Ovary (tissue), 3 donors: Measurements from ENCODE around the gene ARIH1.
"Not testable (repeated sequence)": the region's sequence is repeated elsewhere in the genome, so short reads cannot be mapped to it uniquely, and the experiment has no call there.

ENCODE experiments used
- EP300 ChIP-seq: sonication (generic); formaldehyde crosslinking; IDR thresholded peaks from one replicate; pipeline ENCODE4 v1.6.1; 2017; ENCODE audit warnings: antibody characterized with exemption
- POLR2A ChIP-seq: fragments of 450-650 bp; IDR thresholded peaks from one replicate; pipeline ENCODE4 v1.6.1; 2017; ENCODE audit warnings: antibody characterized with exemption, mild to moderate bottlenecking, moderate library complexity
- TF ChIP-seq, protein P1 (sequence below), 3 donors: fragments of 450-650 bp in 2 of 3; fragments of 200-600 bp in 1 of 3; IDR thresholded peaks; one replicate each; pipeline versions ENCODE4 v1.5.1 to v1.8.0; 2016 to 2022; ENCODE audit warnings: antibody characterized with exemption in 3 of 3, mild to moderate bottlenecking in 1 of 3
- donor health status: DM: no; HTN: no; CAD: no.

DNA sequence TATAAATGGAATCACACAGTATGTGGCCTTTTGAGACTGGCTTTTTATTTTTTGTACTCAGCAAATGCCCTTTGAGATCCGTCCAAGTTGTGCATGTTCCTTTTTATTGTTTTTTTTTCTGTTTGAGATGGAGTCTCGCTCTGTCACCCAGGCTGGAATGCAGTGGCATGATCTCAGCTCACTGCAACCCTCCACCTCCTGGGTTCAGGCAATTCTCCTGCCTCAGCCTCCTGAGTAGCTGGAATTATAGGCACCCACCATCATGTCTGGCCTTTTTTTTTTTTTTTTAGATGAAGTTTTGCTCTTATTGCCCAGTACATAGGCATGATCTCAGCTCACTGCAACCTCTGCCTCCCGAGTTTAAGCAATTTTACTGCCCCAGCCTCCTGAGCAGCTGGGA is 152.0 kb downstream of the ARIH1 start:
- TF ChIP-seq, protein P1, sequence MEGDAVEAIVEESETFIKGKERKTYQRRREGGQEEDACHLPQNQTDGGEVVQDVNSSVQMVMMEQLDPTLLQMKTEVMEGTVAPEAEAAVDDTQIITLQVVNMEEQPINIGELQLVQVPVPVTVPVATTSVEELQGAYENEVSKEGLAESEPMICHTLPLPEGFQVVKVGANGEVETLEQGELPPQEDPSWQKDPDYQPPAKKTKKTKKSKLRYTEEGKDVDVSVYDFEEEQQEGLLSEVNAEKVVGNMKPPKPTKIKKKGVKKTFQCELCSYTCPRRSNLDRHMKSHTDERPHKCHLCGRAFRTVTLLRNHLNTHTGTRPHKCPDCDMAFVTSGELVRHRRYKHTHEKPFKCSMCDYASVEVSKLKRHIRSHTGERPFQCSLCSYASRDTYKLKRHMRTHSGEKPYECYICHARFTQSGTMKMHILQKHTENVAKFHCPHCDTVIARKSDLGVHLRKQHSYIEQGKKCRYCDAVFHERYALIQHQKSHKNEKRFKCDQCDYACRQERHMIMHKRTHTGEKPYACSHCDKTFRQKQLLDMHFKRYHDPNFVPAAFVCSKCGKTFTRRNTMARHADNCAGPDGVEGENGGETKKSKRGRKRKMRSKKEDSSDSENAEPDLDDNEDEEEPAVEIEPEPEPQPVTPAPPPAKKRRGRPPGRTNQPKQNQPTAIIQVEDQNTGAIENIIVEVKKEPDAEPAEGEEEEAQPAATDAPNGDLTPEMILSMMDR (IDR thresholded peaks at IDR 0.05): not testable (repeated sequence)
- not testable (repeated sequence) for TF ChIP-seq POLR2A, EP300
